ENCODE measurements around the gene HSBP1.

HSBP1 gene

DNA sequence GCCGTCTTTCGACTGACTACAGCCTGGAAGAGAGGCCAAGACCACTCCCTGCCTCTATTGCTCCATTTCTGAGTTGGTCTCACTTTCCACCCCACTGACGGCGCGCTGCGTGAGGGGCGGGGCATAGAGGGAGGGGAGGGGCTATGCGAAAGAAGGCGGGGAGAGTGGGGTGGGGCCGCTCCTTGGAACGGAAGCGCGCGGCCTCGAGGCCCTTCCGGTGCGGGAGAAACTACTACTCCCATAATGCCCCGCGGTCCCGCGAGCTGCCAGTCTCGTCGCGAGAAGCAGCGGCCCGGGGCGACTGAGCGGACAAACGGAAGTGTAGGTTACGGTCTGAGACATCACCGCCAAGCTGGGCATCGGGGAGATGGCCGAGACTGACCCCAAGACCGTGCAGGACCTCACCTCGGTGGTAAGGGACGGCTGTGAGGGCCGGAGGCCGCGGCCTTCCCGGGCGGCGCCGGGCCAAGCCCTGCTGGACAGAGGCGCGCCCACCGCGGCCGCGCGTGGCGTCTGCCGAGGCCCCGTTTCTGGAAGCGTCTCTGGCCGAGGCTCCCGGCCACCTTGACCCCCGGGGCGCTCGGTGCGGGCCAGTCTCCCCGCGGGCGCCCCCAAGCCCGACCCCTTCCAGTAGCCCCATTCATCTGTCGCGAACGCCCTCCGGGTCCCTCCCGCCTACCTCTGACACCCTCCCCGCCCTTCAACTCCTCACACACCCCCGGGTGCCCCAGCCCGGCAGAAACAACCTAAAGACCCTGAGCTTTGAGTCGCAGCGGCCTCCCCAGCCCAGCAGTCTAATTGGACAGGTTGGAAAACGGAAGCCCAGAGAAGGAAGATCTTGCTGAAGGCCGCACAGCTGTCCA lies at the start of gene HSBP1:
TSS of gene HSBP1 (plus strand) at position 269 of the 863 bp plus-strand sequence. CDS start at position 368, 99 bp downstream.
- peak; percentile 88 for DNase-seq

DNA sequence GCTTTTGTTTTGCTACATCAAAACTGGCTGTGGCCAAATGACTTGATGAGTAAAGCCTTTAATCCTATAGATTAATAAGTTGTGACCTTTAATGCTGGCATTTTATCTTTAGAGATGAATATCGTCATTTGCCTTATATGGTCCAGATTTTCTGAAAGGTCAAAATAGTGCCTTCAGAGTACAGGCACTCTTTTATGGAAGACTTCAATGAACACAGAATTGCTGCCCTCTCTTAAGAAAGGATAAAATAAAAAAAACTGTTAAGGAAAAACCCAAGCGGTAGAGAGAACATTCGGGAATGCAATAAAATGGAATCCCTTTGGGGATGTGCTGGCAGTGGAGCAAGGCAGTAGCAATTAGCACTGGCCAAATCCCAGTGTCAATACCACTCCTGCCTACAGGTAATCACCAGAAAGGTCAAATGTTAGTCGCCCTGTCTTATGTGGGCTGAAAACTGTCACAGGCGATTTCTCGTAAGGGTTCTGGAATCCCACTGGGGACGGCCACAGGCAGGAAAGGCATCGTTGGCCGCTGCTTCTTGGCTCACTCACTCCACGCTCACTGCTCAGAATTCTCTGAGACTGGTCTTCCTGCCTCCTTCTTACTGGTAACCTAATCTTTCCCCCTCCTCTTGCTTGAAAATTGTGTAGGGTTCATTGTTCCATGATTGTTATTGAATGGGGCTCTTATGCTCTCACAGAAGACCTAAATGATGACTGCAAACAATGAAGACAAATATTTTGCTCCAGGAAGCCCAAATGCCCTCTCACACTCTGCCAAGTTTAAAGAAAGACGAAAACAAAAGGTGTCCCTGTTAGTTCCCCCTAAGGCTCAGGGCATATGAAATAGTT lies 45.4 kb upstream of the HSBP1 start:
- no peak for DNase-seq

DNA sequence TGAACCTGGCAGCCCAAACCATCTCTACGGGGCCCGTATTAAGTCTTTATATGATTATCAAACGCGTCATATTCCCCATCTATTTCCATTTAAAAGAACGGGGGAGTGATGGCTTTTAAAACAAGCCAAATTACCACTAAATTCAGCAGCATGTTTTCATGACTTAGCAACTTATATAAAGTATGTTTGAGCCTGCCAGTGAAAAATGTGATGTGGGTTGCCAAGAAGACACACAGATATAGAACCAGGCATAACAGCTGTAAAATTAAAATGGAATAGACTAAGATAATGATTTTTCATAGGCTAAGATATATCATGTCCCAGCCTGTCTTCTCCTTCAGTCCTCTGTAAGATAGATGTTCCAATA lies 44.8 kb upstream of the HSBP1 start:
- DNase-seq = no peak

DNA sequence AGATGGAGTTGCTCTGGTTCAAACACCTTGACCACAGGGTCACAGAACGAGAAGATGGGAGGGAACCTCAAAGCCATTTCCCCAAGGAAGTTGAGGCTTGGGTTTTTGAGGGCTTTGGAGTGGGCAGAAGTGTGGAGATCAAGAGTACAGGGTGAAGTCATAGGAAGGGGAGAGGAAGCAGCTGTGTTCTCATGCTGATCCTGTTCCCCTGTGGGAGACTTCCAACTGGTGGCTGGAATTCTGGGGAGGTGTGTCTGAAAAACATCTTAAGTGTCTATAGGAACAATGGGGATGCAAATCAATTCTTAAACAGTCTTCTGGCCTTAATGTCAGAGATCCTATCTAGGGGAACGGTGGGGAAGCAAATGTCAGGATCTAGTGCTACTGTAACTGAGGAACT lies 38.8 kb upstream of the HSBP1 start:
- DNase-seq = no peak

DNA sequence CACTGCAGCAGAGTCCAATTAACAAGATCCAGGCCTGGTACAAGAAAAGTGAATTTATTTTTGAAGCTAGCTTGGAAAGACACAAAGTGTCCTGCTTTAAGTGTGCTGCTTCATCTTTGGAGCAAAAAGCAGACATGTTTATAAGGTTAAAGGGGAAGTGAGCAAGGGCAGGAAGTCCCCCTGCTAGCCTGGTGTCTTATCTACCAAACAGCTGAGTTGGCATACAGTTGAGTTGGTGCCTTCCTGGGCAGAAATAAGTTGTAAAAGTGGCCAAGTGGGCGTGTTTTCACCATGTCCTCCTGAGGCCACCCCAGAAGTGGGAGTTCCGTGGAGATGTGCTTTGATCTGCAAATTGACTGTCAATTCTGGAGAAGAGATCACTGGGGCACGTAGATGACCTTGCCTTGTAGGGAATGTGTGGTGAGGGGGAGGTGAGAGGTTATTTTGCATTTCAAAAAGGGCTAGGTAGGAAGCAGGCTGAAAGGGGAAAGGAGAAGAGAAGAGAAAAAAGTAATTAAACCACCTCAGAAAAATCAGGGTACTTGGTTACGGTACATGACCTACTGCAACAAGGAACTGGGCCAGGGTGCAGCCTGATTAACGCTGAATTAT lies 38.3 kb upstream of the HSBP1 start:
- no peak for DNase-seq

DNA sequence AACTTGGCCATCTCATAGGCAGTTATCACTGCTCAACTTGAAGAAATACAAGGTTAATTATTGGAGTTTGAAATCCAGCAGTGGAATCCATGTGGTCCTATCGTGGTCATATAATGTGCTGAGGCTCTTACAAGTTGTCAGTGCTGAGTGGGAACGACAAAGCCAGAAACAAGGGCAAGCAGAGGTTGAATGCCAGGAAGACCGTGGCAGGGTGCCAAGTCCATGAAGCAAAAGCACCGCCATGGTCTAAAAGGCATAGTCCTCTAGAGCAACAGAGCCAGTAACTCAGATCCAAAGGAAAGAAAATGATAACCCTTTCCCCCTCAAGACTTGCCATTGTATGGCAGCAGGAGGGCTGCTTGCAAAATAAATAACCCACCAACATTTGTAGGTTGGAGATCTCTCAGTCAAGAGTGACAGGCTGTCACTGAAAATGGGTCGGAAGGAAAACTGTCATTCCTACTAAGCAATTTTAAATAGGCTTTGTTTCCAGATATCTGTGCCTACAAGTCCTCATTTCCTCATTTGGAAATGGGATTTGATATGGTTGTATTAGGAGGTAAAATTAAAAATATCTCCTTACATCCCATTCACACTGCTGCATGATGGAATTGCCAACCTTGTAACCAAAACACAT lies 36.4 kb upstream of the HSBP1 start:
- DNase-seq = no peak

DNA sequence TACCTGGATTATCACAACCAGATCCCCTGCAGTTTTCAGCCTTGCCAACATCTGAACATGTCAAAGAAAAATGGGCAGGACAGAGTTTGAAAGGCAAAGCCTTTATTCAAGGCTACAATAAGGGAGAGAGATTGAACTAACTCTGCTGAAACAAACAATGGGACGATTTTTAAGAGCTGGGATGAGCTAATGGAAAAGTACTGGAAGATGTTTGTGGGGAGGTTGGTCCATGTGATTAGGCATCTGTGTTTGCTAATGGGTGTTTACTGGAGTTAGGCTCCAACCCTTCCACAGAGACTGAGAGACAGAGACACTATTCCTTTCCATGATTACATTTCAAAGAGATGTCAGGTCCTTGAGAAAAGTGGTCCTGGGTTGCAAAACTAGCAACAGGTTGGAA lies 35.0 kb upstream of the HSBP1 start:
- no peak for DNase-seq

DNA sequence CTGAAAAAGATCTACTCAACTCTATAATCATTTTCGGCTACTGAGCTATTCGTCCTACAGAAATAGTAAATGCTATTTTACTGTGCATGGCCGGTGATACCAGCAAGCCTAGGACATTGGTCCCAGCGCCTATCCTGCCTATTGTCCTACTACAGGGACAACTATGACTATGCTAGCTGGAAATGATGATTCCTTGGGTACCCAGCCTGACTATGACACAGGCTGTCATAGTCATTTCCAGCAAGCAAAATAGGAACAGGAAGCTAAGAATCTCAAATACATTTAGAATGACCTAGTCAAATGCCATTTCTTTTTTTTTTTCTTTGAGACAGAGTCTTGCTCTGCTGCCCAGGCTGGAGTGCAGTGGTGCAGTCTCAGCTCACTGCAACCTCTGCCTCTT lies 33.7 kb upstream of the HSBP1 start:
- no peak for DNase-seq

DNA sequence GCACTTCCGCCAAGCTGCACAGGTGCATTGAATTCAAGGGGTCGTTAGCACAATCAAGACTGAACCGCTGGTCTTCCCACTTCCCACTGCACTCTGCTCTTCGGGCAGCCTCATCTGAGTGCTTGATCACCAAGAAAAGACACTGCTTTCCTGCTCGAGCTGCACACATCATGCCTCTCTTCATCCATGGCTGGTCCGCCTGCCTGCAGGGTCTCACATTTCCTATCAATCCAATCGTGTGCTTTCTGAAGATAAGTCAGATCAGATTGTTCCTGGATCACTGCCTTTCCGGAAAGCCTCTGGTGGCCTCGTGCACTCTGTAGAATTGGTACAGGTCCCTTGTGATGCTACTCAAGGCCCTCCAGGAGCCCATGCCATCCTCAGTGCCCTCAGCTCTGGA lies 30.8 kb upstream of the HSBP1 start:
- DNase-seq = no peak

DNA sequence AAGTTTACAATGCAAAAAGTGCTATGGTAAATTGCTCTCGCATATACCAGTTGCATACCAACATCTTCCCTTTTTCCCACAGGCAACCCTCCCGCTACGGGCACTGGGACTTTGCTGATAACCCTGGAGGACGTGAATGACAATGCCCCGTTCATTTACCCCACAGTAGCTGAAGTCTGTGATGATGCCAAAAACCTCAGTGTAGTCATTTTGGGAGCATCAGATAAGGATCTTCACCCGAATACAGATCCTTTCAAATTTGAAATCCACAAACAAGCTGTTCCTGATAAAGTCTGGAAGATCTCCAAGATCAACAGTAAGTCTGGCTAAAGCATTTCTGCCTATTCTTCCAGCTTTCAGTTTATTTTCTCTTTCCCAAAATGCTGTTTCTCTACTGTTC lies 27.9 kb upstream of the HSBP1 start:
- DNase-seq = no peak

DNA sequence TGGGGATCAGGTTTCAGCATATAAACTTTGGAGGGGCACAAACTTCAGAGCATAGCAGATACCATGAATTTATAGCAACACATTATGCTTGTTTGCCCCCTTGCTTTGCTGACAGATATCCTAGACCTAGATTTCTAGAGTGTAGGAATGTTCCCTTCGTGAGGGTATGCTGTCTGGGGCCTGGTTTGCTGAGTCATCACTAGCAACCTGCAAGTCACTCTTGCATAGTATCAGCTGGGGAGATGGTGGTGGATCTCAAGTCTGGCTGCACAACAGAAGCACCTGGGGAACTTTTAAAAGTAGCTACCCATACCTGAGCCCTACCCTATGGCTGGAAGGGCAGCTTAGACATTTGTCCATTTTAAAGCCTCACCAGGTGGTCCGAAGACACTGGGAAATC lies 22.3 kb upstream of the HSBP1 start:
- DNase-seq = no peak

DNA sequence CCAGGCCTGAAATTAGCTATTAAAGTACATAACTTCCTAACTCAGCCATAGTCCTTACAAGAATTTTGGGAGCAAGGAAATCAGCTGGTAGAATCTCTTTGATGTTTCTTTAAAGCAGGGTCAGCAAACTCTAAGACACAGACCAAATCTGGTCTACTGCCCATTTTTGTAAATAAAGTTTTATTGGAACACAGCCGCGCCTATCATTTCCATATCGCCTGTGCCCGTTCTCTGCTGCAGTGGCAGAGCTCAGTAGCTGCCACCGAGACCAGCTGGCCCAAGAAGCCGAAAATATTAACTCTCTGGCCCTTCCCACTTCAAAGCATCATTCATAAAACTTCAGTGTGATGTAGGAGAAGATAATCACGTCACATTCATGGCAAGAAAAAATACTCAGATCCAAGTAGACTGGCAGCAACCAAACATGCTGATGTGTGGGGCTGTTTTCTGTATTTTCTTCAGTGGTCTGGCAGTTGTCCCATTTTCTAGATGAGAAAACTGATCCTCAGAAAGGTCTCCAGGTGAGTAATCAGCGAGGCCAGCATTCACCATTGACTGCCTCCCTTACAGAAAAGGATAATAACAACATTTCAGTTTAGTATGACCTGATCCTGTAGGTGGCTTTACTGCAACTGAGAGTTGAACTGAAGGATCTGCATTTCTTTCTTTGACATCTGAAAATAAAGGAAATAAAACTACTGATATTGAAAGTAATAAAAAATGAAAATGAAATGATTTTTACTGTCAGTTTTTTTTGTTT lies 18.0 kb upstream of the HSBP1 start:
- DNase-seq = no peak

DNA sequence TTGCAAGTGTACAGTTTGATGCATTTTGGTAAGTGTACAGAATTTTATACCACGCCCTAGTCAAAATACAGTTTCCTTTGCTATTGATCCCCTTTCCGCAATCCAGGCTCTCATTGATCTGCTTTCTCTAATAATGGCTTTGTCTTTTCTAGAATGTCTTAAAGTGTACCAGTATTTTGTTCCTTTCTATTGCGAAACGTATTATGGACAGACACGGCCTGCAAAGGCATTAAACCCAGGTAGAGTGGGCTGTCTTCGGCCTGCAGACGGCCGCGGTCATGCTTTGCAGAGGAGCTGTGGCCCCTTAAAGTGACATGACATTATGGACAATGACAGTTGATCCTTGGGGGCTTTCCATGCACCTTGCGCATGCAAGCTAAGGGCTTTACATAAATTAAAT lies 15.9 kb upstream of the HSBP1 start:
- DNase-seq = no peak

DNA sequence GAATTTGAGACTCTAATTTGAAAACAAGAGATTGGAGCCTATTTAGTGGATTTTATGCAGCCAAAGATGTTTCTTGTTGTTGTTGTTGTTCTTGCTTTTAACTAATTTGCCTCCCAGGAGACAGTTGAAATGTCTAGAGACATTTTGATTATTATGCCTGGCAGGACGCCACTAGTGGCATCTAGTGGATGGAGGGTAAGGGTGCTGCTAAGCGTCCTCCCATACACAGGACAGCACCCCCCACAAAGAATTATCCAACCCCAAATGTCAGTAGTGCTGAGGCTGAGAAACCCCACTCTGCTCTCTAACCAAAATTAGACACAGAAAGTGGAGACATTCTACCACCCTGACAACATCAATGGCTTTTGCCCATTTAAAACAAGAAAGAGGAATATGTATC lies 15.4 kb upstream of the HSBP1 start:
- DNase-seq = no peak

DNA sequence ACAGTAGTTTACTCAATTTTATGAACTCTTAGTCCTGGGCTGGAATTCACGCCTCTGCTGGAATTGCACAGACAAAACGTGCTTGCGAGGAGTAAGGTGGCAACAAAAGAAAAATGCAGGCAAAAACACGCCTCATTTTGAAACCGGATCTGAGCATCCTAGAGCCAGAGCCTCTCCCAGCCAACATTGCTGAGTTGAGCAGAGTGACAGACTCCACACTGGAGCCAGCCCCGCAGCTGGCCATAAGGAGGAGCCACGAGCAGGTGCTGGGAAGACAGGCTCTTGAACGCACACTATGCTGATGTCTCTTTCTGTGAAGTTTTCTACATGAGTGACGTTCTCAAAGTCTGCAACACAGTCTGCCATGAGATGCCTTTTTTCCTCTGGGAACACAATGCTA lies 14.6 kb upstream of the HSBP1 start:
- DNase-seq = no peak

DNA sequence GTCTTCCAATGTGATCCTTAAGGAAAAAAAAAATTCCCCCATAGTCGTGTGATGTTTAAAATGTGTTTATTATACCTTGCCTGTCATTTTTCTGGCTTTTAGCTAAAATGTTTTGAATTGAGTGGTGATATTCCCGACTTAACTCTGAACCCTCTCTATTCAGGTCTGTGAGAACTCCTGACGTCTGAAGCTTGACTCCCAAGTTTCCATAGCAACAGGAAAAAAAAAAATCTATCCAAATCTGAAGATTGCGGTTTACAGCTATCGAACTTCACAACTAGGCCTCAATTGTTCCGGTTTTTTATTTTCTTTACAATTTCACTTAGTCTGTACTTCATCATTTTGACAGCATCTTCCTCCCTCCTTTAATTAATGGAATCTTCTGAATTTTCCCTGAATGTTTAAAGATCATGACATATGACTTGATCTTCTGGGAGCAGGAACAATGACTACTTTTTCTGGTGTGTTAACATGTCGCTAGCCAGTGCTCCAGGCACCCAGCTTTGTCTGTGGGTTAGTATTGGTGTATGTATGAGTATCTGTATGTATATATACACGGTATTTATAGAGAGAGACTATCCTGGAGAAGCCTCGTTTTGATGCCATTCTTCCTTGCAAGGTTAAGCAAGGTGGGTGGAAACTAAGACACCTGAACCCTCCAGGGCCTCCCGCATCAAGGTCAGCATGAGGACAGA lies 12.8 kb upstream of the HSBP1 start:
- no peak for DNase-seq

DNA sequence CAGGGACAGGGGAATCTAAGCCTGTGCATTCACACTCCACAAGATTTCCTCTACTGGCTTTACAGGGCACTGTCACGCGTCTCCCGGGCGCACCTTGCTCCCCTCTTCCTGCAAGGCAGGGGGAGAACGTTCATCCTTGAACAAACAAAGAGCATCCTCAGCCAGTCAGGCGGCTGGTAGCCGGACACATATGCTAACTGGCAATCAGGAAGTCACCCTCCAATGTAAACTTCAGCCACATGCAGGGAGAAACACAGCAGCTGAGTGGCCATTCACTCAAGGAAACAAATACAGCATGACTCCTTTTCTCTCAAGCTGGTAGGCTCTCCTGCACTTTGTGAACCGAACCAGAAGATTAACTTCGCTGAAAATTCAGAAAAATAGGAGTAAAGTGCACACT lies 10.8 kb upstream of the HSBP1 start:
- no peak for DNase-seq

DNA sequence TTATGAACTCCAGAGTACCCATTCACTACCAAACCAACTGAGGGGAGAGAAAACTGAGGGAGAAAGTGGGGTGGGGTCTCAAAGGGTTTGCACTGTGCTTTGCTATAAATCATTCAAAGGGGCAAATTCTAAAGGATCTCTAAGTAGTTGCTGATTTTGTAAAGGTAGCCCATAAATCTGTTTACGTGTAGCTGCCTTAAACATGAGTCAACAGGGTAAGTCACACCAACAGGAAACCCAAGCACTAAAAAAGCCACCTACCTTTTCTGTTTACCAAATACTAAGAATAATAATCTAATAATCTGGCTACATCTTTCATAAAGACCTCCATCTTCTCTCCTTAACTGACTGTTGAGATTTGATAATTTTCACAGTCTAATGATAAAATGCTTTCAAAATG lies 8.4 kb upstream of the HSBP1 start:
- DNase-seq = no peak

DNA sequence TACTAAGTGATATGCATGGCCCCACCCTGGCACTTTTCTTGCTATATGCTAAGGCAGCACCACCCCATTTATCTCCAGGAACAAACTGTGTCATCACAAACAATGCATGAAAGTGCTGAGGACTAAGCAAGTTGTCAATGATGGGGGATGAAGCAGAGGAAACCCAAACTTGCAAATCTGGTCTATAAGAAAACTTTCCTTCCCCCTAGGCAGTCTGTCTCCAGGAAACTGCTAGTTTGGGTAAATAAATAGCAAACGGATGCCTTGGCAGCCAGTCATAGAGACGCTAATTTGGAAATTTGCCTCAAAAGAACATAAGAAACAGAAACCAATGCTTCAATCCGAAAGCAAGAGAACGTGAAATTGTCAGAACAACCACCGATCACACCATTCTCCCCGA lies 5.6 kb upstream of the HSBP1 start:
- no peak for DNase-seq

DNA sequence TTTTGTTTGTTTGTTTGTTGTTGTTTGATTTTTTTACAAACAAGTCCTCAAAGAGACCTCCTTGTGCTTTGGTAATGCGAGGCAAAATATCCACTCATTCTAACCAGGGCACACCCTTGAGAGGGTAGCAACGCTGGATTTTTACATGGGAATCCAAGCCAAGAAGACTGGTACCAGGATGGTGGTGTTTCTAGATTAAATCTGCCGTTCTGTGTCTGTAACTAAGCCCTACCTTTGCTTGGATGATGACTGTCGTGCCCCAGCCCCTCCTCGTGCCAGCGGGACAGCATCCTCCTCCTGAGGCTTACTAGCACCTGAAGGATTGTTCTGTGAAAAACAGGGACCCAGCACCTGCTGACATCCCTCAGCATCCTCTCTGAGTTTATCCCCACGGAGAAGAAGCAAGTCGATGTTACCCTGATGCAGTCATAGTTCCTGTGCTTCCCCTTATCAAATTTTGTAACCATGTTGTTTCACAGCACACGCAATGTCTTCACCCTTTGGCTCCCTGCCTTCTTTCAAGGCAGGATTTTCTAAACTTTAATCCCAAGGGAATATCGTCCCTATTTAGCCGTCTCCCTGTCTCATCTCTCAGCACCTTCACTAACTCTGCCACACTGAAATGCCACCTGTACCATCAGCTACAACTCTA lies 5.1 kb upstream of the HSBP1 start:
- no peak for DNase-seq

DNA sequence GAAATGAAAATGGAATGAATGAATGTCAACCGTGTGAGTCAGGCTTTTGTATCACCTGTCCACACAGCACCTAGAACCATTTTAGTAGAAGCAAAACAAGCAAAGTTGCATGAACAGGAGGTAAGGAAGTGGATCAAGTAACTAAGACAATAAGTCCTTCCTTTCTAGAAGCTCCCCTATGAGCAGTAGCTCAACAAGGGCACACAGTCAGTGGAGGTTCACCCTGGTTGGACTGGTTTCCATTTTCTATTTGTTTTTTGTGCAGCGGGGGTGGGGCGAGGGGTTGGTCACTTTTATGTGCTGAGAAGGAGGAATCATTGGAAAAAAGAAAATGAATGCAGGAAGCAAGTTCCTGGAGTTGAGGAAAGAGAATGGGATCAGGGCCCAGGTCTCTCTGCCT lies 4.0 kb upstream of the HSBP1 start:
- no peak for DNase-seq
